Neural cell (in vitro differentiated cells): ENCODE data around the gene ATP12A.

Experiments used
- EP300 ChIP-seq: fragments of 450-650 bp; conservative IDR thresholded peaks from 2 replicates; pipeline ENCODE4 v1.6.1; 2014; ENCODE audit warnings: antibody characterized with exemption, mild to moderate bottlenecking, moderate library complexity; ENCODE audit not compliant: poor library complexity, severe bottlenecking
- EZH2 ChIP-seq: fragments of 200-600, 300-800 bp; shearing (Covaris generic), sonication (generic); IDR thresholded peaks from 2 replicates; pipeline ENCODE4 v1.6.1; 2014; ENCODE audit warnings: antibody characterized with exemption, low read length, borderline replicate concordance, mild to moderate bottlenecking; ENCODE audit not compliant: insufficient read depth, poor library complexity, severe bottlenecking
- POLR2AphosphoS5 ChIP-seq: IDR thresholded peaks from 2 replicates; pipeline ENCODE4 v1.6.1; 2012
- TAF1 ChIP-seq: IDR thresholded peaks from 2 replicates; pipeline ENCODE4 v1.6.1; 2012; ENCODE audit warnings: low read depth
- TF ChIP-seq, protein P1 (sequence below): fragments of 450-650 bp; IDR thresholded peaks from 2 replicates; pipeline ENCODE4 v1.5.1; 2014; ENCODE audit warnings: antibody characterized with exemption, mild to moderate bottlenecking, moderate library complexity; ENCODE audit not compliant: poor library complexity, severe bottlenecking

DNA sequence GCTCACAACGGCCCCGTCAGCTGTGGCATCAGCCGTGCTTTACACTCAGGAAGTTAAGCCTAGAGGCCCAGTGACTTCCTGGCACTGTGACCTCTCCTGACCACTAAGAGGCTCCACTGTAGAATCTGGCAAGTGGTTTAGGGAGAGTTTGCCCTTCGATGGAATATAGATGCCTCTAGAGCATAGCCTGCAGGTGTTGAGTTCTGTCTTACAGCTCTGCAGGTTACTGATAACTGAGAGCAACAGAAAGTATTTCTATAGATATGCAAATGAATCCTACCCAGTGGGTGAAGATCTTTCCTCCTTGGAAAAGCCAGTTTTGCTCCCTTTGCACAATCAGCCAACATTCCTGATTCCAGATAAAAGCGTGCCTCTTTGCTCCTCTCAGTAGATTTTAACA is 35.8 kb downstream of the ATP12A start:
- TF ChIP-seq, protein P1, sequence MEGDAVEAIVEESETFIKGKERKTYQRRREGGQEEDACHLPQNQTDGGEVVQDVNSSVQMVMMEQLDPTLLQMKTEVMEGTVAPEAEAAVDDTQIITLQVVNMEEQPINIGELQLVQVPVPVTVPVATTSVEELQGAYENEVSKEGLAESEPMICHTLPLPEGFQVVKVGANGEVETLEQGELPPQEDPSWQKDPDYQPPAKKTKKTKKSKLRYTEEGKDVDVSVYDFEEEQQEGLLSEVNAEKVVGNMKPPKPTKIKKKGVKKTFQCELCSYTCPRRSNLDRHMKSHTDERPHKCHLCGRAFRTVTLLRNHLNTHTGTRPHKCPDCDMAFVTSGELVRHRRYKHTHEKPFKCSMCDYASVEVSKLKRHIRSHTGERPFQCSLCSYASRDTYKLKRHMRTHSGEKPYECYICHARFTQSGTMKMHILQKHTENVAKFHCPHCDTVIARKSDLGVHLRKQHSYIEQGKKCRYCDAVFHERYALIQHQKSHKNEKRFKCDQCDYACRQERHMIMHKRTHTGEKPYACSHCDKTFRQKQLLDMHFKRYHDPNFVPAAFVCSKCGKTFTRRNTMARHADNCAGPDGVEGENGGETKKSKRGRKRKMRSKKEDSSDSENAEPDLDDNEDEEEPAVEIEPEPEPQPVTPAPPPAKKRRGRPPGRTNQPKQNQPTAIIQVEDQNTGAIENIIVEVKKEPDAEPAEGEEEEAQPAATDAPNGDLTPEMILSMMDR = no peak
- no peak for TF ChIP-seq POLR2AphosphoS5
- no peak for TF ChIP-seq EZH2
- TF ChIP-seq TAF1 = no peak
- TF ChIP-seq EP300 = no peak
